AG04449 (cell line): ENCODE data around the gene MCTP1.

ENCODE experiments used
- CTCF ChIA-PET: fragments of 350-600 bp; formaldehyde crosslinking; extraction: SDS; loops from one replicate; lab custom pipeline; 2021; ENCODE audit warnings: antibody characterized with exemption; lab: Yijun Ruan, JAX
- POLR2A ChIA-PET: fragments of 400-600, 350-600 bp; formaldehyde crosslinking; extraction: SDS; loops from one replicate; lab custom pipeline; 2020; ENCODE audit warnings: antibody characterized with exemption, inconsistent platforms; lab: Yijun Ruan, JAX
- DNase-seq: peaks from one replicate; pipeline ENCODE4 v3.0.0-alpha.2; 2010; ENCODE audit warnings: low read depth, low spot score
- H3K4me3 ChIP-seq: 2 replicates; pipeline ENCODE4 v1.5.1; 2011; ENCODE audit warnings: low read depth, mild to moderate bottlenecking, control low read depth, low read length
- TF ChIP-seq, protein P1 (sequence below): IDR thresholded peaks from one replicate; pipeline ENCODE4 v1.5.1; 2011; ENCODE audit warnings: mild to moderate bottlenecking, moderate library complexity, low read length, control low read depth, inconsistent platforms; ENCODE audit not compliant: insufficient read depth; ENCODE audit errors: missing control alignments

MCTP1 gene

DNA sequence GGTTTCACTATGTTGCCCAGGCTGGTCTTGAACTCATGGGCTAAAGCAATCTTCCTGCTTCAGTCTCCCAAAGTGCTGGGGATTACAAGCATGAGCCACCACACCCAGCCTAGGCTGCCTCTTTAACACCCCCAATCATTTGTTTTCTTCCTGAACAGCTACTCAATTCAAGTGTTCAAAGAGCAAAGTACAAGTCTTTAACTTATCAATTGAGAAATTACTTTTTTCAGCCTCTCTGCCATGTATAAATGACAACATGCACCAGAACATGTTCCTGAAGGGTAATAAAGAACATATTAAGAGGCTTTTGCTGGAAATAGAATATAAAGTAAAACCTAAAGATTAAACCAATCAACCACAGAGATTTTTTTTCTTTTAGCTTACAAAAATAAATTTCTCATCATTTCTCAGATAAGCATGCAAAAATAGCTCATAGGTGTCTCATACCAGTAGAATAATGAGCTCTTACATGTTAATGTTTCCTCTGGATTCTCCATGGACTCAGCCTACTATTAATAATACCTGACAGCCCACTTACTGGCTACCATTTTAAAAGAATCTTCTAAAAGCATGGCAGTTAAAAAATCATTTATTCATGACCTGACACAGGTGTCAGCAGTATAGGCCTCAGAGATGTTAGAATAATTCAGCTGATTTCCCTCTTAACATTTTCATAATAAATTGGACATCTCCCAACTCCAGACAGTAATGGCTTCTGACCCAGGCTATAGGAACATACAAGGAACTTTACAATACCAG is 60.0 kb downstream of the MCTP1 start:
- no peak for DNase-seq
- TF ChIP-seq, protein P1, sequence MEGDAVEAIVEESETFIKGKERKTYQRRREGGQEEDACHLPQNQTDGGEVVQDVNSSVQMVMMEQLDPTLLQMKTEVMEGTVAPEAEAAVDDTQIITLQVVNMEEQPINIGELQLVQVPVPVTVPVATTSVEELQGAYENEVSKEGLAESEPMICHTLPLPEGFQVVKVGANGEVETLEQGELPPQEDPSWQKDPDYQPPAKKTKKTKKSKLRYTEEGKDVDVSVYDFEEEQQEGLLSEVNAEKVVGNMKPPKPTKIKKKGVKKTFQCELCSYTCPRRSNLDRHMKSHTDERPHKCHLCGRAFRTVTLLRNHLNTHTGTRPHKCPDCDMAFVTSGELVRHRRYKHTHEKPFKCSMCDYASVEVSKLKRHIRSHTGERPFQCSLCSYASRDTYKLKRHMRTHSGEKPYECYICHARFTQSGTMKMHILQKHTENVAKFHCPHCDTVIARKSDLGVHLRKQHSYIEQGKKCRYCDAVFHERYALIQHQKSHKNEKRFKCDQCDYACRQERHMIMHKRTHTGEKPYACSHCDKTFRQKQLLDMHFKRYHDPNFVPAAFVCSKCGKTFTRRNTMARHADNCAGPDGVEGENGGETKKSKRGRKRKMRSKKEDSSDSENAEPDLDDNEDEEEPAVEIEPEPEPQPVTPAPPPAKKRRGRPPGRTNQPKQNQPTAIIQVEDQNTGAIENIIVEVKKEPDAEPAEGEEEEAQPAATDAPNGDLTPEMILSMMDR = no peak
- POLR2A ChIA-PET = no interaction called here
- CTCF ChIA-PET = interaction anchor here (0.6 kb wide), 1 partner anchor 14 kb away, joined by 3 read pairs; no protein-coding TSS in a partner anchor
- H3K4me3 ChIP-seq = no peak overlapping the region

DNA sequence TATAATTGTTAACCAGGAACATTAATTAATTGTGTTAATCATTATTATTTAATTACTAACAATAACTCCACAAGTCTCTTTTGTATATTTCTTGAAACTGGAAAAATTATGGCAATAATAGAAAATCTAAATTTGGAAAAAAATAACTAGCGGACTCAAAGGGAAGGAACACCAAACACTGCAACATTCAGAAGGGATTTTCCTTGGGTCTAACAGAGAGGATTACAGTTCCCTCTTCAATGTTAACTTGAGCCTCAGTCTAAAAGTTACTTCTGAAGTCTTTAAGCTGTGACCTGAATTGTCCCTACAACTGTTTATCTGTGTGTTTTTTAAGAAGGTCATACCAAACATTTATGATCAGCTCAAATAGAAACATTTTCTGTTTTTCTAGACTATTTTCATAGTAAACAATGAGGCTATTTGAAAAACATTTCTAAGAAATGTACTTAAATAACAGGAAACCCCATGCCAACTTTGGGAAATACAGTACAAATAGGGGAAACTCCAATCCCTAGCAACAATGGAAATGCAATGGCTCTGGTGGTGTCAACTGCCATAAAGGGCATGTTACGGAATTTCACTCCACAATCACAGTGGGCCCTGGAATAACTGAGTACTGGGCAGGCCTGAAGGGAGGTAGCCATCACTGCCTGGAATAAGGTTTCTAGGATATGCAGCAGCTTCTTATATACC is 61.2 kb downstream of the MCTP1 start:
- POLR2A ChIA-PET = no interaction called here
- TF ChIP-seq, protein P1 = no peak
- H3K4me3 ChIP-seq = no peak overlapping the region
- DNase-seq = no peak
- CTCF ChIA-PET = no interaction called here

DNA sequence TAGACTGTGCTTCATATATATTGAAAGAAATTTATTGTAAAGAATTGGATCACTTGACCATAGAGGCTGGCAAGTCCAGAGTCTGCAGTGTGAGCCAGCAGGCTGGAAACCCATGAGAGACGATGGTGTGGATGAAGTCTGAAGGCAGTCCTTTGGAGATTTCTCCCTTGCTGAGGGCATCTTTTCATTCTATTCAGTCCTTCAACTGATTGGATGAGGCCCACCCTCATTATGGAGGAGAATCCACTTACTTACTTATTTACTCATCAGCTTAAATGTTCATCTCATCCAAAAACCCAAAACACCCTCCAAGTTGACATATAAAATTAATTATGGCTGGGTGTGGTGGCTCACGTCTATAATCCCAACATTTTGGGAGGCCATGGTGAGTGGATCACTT is 62.1 kb downstream of the MCTP1 start:
- no peak overlapping the region for H3K4me3 ChIP-seq
- TF ChIP-seq, protein P1 = no peak
- POLR2A ChIA-PET = no interaction called here
- CTCF ChIA-PET = no interaction called here
- no peak for DNase-seq

DNA sequence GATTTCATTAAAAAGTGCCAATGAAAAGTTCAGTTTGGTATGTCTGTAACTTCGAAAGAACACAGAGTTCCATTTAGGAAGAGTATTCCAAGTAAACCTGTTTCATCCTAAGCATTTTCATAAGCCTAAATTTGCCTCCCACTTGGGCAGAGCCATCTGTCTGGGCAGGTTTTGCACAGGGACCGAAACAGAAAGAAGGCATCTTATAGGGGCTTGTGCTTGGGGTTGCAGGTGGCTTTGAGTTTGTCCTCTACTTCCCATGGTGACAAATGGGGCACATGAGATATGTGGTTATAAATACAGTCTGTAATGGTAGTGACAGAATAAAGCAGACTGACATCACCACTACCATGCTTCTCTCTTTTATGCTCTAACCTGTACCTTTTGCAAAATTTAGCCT is 63.7 kb downstream of the MCTP1 start:
- ChIA-PET CTCF (no interaction called here), POLR2A (no interaction called here)
- no peak overlapping the region for H3K4me3 ChIP-seq
- no peak for DNase-seq
- TF ChIP-seq, protein P1 = no peak

DNA sequence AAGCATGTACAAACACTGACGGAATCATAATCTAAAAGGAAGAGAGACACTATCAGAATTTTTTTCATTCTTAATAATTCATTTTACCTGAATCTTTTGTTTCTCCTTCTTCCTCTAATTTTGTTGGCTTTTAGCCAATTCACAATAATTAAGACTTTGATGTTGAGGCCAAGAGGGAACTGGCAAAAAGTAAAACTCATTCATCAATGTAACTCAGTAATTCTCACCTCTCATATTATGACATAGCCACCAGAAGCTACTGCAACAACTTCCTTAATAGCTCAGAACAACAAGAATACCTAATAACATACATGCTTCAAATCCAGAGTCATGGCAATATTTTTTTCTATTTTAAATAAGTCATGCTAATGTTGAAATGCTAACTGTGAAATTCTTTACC is 64.5 kb downstream of the MCTP1 start:
- POLR2A ChIA-PET = no interaction called here
- TF ChIP-seq, protein P1 = no peak
- CTCF ChIA-PET = no interaction called here
- DNase-seq = no peak
- no peak overlapping the region for H3K4me3 ChIP-seq

DNA sequence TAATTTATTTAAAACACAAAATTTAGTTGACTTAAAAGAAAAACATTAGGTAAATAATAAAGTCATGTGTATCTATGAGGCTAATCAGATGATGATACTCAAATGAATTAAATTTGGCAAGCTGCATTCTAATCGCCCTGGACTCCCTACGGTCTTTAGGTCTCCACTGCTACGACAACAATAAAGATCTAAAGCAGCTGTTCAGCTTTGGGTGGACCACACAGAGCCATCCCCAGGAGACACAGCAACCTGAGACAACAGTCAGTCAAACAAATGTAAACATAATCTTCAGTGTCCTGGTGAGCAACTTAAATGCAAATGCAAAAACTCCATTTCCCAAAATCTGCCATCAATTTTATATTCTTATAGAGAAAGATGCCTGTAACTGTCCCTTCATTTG is 65.5 kb downstream of the MCTP1 start:
- ChIA-PET CTCF (interaction anchor here (1.2 kb wide), 1 partner anchor 251 kb away, joined by 5 read pairs; no protein-coding TSS in a partner anchor), POLR2A (no interaction called here)
- TF ChIP-seq, protein P1 = no peak
- H3K4me3 ChIP-seq = no peak overlapping the region
- no peak for DNase-seq
